SK-MEL-5 (cell line): ENCODE results near the gene KLC4. TPM values are rescaled to one million over a fixed set of nuclear protein-coding genes. Genes with fewer than 3 reads are reported as not detected.
A peak's percentile ranks its signal among the peaks of the same experiment; 100 is the strongest.

Source experiments
- DNase-seq: peaks from one replicate; pipeline ENCODE4 v3.0.0-alpha.2; 2016; ENCODE audit warnings: low read depth, low spot score
- in situ Hi-C: cut with HindIII; loops from 2 replicates; pipeline ENCODE4 v1.10.0; 2016; ENCODE audit warnings: low sequenced_read_pairs, high pct_unique_total_duplicates, low pct_unique_long_range_greater_than_20kb
- total RNA-seq: library from RNA; depleted of rRNA; stranded (reverse); fragments of >200 nt; shearing (Covaris generic); gene quantifications from 2 replicates; pipeline ENCODE4 v1.2.3, GENCODE V29; 2014

KLC4 gene
- total RNA-seq, 1 experiment from 2014 or later, result 6.8 TPM

GRCh38 chr6:43054206-43054943, 5.1 kb upstream of the KLC4 start:
- in situ Hi-C loops, result no loop called here
- DNase-seq, result no peak

GRCh38 chr6:43055966-43056365, 3.5 kb upstream of the KLC4 start:
- DNase-seq, result no peak
- in situ Hi-C loops, result no loop called here

GRCh38 chr6:43058531-43058930, 900 bp upstream of the KLC4 start:
- DNase-seq, result no peak
- in situ Hi-C loops, result no loop called here

- DNase-seq, result no peak
- in situ Hi-C loops, result no loop called here
These were observed 763 bp downstream of the KLC4 start for GRCh38 chr6:43060034-43060754.

- DNase-seq, result no peak
- in situ Hi-C loops, result no loop called here
These were observed 1.6 kb downstream of the KLC4 start for GRCh38 chr6:43060755-43061633.

DNA sequence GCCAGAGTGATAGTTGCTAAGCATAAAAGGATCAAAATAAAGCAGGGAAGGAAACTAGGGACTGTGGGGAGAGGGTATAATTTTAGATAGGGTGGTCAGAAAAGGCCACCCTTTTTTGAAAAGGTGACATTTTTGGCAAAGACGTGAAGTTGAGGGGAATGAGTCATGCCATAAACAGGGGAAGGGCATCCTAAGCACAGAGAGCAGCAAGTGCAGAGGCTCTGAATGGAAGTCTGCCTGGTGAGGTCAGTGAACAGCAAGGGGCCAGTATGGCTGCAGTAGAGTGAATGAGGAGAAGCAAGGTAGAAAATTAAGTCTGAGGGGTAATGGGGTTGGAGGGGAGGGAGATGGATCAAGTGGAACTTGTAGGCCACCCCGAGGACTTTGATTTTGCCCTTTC, 2.4 kb downstream of the KLC4 start:
- in situ Hi-C loops, result no loop called here

DNA sequence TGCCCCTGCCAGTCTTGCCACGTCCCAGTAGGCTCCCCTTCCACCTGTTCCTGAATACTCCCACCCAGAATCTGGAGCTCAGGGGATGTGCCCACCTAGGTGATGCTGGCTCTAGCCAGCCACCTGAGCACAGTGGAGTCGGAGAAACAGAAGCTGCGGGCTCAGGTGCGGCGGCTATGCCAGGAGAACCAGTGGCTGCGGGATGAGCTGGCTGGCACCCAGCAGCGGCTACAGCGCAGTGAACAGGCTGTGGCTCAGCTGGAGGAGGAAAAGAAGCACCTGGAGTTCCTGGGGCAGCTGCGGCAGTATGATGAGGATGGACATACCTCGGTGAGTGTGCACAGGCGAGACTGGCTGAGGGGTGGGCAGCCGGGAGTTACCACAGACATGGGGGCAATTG, 3.4 kb downstream of the KLC4 start:
- DNase-seq, result no peak
- in situ Hi-C loops, result no loop called here

More for the DNA sequence above, 2.4 kb downstream of the KLC4 start:
- no peak for DNase-seq

GRCh38 chr6:43070028-43070632, 10.7 kb downstream of the KLC4 start:
- in situ Hi-C loops, result no loop called here
- peak; percentile 64 for DNase-seq

- in situ Hi-C loops, result no loop called here
- no peak for DNase-seq
These were observed 15.6 kb downstream of the KLC4 start for GRCh38 chr6:43074847-43075669.

- in situ Hi-C loops, result no loop called here
- DNase-seq, result peak; percentile 52
These were observed 16.4 kb downstream of the KLC4 start, which contains the start of gene PTK7 for GRCh38 chr6:43075670-43076463. Gene PTK7, plus strand, starts transcription at chr6:43076314. Its CDS starts 175 bp downstream, at chr6:43076489.

DNA sequence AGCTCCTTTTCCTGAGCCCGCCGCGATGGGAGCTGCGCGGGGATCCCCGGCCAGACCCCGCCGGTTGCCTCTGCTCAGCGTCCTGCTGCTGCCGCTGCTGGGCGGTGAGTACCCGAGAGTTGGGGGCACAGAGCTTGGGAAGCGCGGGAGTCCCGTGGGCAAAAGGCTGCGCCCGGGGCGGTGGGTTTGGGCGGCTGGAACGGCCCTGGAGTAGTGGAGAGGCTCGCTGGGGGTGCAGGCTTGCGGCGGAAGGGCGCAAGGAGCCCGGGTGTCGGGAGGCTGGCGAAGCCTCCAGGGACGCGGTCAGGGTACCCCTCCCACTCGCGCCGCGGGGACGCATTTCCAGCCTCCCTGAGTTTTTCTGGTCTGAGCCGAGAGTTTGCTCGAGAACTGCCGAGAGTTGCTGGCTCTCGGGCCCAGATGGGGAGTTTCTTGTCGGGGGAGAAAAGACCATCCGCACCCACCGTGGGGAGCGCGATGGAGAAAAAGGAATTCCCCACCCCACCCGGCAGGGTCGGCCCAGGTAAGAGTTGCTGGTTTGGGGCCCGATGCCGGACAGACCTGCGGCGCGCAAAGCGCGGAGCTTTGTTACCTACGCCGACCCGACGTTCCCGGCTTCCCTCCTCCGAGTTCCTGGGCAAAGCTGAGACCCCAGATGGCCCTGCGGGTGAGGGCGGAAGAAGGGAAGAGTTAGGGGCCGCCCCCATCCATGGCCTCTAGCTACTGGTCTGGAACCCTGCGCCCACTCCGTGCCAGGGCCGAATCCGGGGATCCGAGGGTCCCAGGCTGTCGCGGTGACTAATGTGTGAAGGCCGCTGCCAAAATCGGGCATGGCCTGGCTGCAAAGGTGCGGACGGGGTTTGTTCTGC, 17.3 kb downstream of the KLC4 start:
- DNase-seq, result no peak
- in situ Hi-C loops, result no loop called here

GRCh38 chr6:43077333-43077809, 17.9 kb downstream of the KLC4 start:
- in situ Hi-C loops, result no loop called here
- DNase-seq, result no peak

DNA sequence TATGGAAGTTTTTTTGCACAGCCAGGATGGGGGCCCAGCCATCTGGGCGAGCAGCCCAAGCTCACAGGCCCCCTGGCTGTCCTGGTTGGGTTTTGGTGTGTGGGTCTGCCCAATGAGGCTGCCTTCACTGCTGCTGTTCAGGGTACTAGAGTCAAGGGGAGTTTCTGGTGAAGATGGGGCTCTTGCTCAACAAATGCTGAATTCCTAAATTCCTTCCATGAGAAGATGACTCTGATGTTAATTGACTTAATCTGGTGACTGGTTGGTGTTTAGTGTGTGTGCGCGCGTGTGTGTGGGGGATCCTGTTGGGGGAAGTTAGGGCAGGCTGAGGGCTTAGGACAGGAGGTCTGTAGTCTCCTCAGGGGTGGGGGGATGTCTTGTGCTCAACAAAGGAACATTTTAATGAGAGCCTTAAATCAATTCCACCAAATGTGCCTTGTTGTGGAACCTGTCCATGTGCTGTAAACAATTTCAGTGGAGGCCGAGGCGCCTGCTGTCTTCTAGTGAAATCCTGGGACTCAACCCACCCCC, 18.6 kb downstream of the KLC4 start:
- DNase-seq, result no peak
- in situ Hi-C loops, result no loop called here

GRCh38 chr6:43078691-43079090, 19.3 kb downstream of the KLC4 start:
- in situ Hi-C loops, result no loop called here
- no peak for DNase-seq

GRCh38 chr6:43081043-43081442, 21.6 kb downstream of the KLC4 start:
- in situ Hi-C loops, result no loop called here
- DNase-seq, result no peak
